ENCODE measurements around the gene ARHGAP10.

GRCh38 chr4:147955827-147956558 lies 224.1 kb downstream of the ARHGAP10 start:
- TF ChIP-seq CTCF (IDR thresholded peaks at IDR 0.05; ENCODE audit: borderline replicate concordance, extremely low read depth, low read length, poor library complexity, severe bottlenecking) (no peak), EZH2 (IDR thresholded peaks at IDR 0.05; ENCODE audit: borderline replicate concordance, low read depth, low read length, severe bottlenecking) (no peak)

Data from DND-41 (cell line).